Measurements from ENCODE around the gene GPR15. TPM values are rescaled to one million over a fixed set of nuclear protein-coding genes. Genes with fewer than 3 reads are reported as not detected.
A peak's percentile ranks its signal among the peaks of the same experiment; 100 is the strongest.

Gene GPR15
- total RNA-seq: not detected

- ATAC-seq (no peak), DNase-seq (ENCODE audit: low spot score) (no peak)
Measured at GRCh38 chr3:98531622-98532274, at the start of gene GPR15. Gene GPR15 (plus strand): TSS chr3:98531978. CDS start chr3:98532034, 56 bp downstream.

- ATAC-seq: no peak
- no peak for DNase-seq (ENCODE audit: low spot score)
Measured at GRCh38 chr3:98482717-98483482, 48.9 kb upstream of the GPR15 start.

- no peak for DNase-seq (ENCODE audit: low spot score)
- no peak for ATAC-seq
Measured at GRCh38 chr3:98483626-98484025, 48.2 kb upstream of the GPR15 start.

- DNase-seq (ENCODE audit: low spot score) (no peak), ATAC-seq (no peak)
Measured at GRCh38 chr3:98497381-98497780, 34.4 kb upstream of the GPR15 start, which contains the start of gene OR5K2. Gene OR5K2 (plus strand): TSS chr3:98497681. CDS start chr3:98497681, 0 bp downstream.

GRCh38 chr3:98500019-98500418 lies 31.8 kb upstream of the GPR15 start:
- DNase-seq (ENCODE audit: low spot score): no peak
- no peak for ATAC-seq

DNA sequence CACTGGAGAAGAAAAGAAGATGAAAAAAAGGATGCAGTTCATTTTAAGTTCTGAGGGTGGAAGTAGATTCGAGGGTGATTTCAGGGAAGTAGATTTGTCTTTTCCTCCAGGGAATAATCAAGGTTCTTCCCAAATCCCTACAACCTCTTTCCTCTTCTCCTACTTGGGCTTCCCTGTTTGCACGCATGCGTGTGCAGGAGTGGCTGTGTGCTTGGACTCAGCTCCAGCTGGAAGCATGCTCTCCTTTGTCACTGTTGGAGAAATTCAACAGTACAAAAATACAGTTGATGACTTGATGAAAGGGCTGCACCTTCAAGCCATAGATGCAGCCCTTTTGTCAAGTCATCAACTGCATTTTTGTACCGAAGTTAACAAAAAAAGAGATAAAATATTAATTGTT lies 30.5 kb upstream of the GPR15 start:
- ATAC-seq: no peak
- no peak for DNase-seq (ENCODE audit: low spot score)

DNA sequence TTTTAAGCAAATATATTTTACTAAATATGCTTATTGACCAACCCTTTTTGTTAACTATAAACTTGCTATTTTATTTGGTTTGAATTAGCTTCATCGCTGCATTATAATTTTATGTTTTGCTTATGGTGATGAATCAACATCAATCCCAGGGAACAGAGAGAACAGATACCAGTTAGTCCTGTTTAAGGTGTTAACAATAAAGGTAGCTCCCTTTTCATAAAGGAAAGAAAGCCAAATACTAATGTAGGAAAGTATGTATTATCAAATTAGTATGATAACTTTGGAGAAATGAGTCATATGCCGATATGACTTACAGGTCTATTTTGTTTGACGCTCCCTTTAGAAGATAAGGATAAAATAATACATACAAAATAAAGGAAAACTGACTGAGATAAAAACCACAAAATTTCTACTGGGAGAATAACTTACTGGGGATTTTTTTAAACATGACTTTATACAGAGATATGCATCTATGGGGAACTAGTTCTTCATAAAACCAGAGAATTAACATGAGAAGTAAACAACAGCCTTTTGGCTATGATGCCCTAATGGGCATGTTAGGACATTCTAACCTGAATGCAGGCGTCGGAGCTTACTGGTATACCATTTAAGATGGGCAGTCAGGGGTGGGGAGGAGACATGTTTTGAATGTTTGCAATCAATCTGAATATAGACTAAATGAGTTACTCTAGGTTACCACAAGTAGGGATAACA lies 29.8 kb upstream of the GPR15 start:
- ATAC-seq (no peak), DNase-seq (ENCODE audit: low spot score) (no peak)

DNA sequence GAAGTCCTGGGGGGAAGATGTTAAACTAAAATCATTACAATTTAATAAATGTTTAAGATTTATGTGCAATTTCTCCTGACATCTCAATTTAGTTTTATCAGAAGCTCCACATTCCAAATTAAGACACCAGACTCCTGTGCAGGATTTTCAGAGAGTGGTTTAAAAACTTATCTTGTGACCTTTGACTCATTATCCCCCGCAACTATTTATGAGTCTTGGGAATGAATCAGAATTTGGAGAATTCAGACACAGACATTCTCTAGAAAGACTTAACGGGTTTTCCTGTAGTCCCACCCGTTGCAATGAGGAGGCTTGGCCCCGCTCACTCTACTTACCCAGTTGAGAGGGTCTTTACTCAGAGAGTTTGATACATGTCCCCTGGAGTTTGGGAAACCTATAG lies 27.2 kb upstream of the GPR15 start:
- DNase-seq (ENCODE audit: low spot score) (no peak), ATAC-seq (no peak)

DNA sequence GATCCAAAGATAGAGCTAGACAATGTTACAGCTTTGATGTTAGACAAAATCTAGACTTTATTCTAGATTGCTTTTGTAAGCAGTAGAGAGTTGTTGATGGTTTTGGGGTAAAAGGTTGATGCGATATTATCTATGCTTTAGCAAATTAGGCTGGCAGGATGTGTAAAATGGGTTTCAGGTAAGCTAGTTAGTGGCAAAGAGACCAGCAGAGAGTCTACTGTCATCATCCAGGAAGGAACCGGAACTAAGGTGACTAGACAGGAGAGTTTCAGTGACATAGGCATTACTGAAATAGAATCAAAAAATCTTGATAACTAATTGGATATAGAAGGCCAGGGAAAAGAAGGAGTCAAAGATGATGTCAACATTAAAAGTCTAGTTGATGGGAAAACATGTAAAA lies 23.2 kb upstream of the GPR15 start:
- ATAC-seq: no peak
- no peak for DNase-seq (ENCODE audit: low spot score)

GRCh38 chr3:98512576-98512975 lies 19.2 kb upstream of the GPR15 start:
- DNase-seq (ENCODE audit: low spot score) (no peak), ATAC-seq (no peak)

DNA sequence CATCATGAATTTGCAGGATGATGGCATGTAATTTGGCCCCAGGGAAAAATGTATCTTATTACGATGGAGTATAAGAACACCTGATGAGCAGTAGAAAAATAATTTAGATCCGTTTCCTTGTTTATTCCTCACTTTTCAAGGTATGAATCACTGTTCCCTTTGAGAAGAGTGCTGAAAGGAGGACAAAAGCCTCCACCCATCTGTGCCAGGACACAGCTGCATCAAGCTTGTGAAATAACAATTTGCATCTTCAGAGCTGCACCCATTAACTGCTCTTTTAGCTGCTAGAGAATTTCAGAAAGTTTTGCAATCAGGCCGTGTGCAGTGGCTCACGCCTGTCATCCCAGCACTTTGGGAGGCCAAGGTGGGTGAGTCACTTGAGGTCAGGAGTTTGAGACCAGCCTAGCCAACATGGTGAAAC lies 18.7 kb upstream of the GPR15 start:
- ATAC-seq: no peak
- no peak for DNase-seq (ENCODE audit: low spot score)

DNA sequence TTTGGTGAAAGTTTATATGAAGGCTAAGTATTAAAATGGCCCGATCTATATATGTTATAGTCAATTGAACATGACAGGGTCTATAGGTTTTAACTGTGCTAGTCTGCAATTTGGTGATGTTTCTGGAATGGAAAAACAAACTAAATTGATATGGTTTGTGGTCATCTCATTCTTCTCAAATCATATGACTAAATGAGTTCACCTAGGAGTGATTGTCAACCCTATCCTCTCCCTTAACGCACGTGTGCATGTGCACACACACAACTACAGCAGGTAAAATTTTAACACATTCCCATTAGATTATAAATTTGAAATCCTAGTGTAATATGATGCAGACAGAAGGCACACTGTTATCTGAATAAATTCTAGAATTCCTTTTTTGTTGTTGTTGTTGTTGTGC lies 18.0 kb upstream of the GPR15 start:
- no peak for ATAC-seq
- no peak for DNase-seq (ENCODE audit: low spot score)

DNA sequence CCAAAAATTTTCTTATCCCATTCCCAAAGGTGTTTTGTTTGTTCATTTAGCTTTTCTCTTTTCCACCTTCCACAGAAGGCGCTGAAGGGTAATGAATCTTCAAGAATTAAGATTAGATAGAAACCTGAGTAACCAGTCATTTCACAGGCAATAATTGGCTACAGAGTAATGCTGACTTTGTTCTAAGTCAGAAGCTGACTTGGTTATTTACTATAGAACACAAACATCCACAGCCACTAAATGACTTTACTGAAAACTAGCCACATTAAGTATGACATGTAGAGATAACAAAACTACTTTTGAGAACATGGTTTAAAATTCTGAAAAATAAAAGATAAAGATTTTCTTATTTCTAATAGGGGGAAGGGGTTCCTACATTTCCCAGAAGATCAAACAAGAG lies 16.8 kb upstream of the GPR15 start:
- ATAC-seq (no peak), DNase-seq (ENCODE audit: low spot score) (no peak)

- no peak for DNase-seq (ENCODE audit: low spot score)
- ATAC-seq: no peak
Measured at GRCh38 chr3:98518816-98519215, 13.0 kb upstream of the GPR15 start.

GRCh38 chr3:98519351-98519750 lies 12.4 kb upstream of the GPR15 start:
- DNase-seq (ENCODE audit: low spot score) (no peak), ATAC-seq (no peak)

- ATAC-seq (peak; percentile 49), DNase-seq (ENCODE audit: low spot score) (peak; percentile 48)
Measured at GRCh38 chr3:98521897-98522543, 9.8 kb upstream of the GPR15 start.

DNA sequence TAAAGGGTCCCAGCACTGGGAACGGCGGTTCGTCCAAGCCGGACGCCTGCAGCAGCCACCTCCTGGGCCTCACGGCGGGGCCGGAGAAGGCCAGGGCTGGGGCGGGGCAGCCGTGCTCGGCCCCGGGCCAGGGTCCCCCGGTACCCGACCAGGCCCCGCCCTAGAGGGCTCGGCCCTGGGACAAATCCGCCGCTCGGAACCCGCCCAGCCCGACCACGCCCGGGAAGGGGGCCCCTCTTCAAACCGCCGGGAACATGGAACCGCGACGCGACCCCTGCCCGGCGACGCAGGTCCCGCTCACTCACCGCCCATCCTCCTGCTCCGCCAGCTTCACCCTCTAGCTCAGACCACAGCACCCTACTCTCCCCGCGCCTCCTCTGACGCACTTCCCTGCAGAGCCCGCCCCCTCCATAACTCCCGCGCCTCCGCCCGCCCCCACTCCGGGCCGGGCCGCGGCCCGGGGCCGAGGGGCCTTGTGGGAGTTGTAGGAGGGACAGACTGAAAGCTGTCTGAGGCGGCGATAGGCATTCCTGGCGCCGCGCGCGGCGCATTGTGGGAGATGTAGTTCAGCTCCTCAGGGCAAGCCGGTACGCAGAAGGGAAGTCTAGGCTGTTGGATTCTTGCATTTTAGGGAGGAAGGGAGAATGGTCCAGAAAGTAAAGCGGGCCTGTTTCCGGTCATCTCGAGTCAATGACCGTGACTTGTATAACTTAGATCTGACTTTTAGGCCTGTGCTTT lies 9.1 kb upstream of the GPR15 start, which contains the start of gene CLDND1:
TSS of gene CLDND1 (minus strand) at position 359 of the 738 bp plus-strand sequence. CDS start 1,478 bp downstream, outside the sequence.
- DNase-seq (ENCODE audit: low spot score): peak; percentile 99
- ATAC-seq: peak; percentile 96

DNA sequence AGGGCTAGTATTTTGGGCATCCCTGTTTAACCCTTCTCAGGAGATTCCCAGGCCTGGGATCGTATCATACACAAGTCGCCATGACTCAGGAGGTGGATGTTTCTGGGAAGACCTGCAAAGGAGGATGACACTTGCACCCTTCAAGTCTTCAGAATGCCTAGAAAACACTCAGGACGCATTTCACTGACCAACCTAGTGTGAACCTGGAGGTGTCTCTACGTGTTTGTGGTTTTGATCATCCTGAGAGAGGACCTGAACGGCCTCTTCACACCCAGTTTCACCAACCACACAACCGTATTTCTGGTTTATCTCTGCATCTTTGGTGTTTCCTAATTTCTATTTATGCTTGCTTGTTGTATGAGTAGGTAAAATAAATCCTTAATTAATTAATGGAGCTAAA lies 6.3 kb upstream of the GPR15 start:
- no peak for ATAC-seq
- DNase-seq (ENCODE audit: low spot score): no peak

- no peak for DNase-seq (ENCODE audit: low spot score)
Measured at GRCh38 chr3:98528474-98529346, 3.1 kb upstream of the GPR15 start.

More at GRCh38 chr3:98528474-98529346, 3.1 kb upstream of the GPR15 start:
- ATAC-seq: peak; percentile 59

Data from left lobe of liver (tissue), 2 donors.